ENCODE results near the gene CAPN14. TPM values are rescaled to one million over a fixed set of nuclear protein-coding genes. Genes with fewer than 3 reads are reported as not detected.

The CAPN14 gene
- total RNA-seq, 4 donors from 2014 or later, result 0.13 to 1.3 (median 0.54) TPM

- 52 to 62% methylated on average over 2 of the region's 2 CpGs for WGBS, 2 donors
- DNase-seq (ENCODE audit: low spot score in 2 of 2), result peak in 1 of 2 donors; percentile 10
- intact Hi-C loops (cut with DNase I; ENCODE audit: low total_unique reads), result no loop called here
- no peak for TF ChIP-seq CTCF (IDR thresholded peaks at IDR 0.05)
- TF ChIP-seq POLR2A (IDR thresholded peaks at IDR 0.05), result no peak
- H3K4me3 ChIP-seq (ENCODE audit: low read depth, poor library complexity, severe bottlenecking), result no peak overlapping the region
Measured at GRCh38 chr2:31196622-31197021, 20.7 kb downstream of the CAPN14 start.

- intact Hi-C loops (cut with DNase I; ENCODE audit: low total_unique reads), result no loop called here
- peak in 1 of 2 donors; percentile 52 for DNase-seq (ENCODE audit: low spot score in 2 of 2)
- TF ChIP-seq CTCF (IDR thresholded peaks at IDR 0.05) (no peak), POLR2A (IDR thresholded peaks at IDR 0.05) (no peak)
- 89 to 96% methylated on average over 4 of the region's 4 CpGs for WGBS, 2 donors
- H3K4me3 ChIP-seq (ENCODE audit: low read depth, poor library complexity, severe bottlenecking), result no peak overlapping the region
Measured at GRCh38 chr2:31193806-31194205, 23.5 kb downstream of the CAPN14 start.

- WGBS, 2 donors, result 91 to 92% methylated on average over 12 of the region's 12 CpGs
Measured at GRCh38 chr2:31192851-31193392, 24.4 kb downstream of the CAPN14 start.

DNA sequence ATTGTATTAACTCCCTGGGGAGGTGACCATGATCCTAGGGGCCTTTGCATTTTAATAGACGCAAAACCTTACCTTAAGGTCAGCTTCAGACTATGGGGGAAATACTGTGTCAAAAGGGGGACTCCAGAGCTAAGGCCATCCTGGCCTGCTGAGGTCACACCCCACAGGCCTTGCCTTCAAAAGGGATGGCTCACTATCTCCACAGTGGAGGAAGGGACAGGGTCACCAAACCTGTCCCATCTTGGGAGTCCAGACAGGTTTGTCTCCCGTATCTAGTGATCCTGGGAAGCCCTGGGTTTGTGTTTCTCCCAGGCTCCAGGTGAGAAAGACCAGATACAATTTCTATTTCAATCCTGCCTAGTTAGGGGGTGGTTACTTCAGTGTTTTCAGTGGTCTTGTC is 24.9 kb downstream of the CAPN14 start:
- intact Hi-C loops (cut with DNase I; ENCODE audit: low total_unique reads), result no loop called here
- no peak overlapping the region for H3K4me3 ChIP-seq (ENCODE audit: low read depth, poor library complexity, severe bottlenecking)
- TF ChIP-seq CTCF (IDR thresholded peaks at IDR 0.05), result no peak
- no peak for TF ChIP-seq POLR2A (IDR thresholded peaks at IDR 0.05)
- DNase-seq (ENCODE audit: low spot score in 2 of 2), result no peak
- WGBS, 2 donors, result 95% methylated on average over 2 of the region's 2 CpGs

More at GRCh38 chr2:31192851-31193392, 24.4 kb downstream of the CAPN14 start:
- peak in 1 of 2 donors; percentile 60 for DNase-seq (ENCODE audit: low spot score in 2 of 2)
- TF ChIP-seq CTCF (IDR thresholded peaks at IDR 0.05) (no peak), POLR2A (IDR thresholded peaks at IDR 0.05) (no peak)
- intact Hi-C loops (cut with DNase I; ENCODE audit: low total_unique reads), result no loop called here
- no peak overlapping the region for H3K4me3 ChIP-seq (ENCODE audit: low read depth, poor library complexity, severe bottlenecking)

GRCh38 chr2:31191931-31192330 is 25.4 kb downstream of the CAPN14 start:
- WGBS, 2 donors, result 95 to 98% methylated on average over 11 of the region's 11 CpGs
- no peak overlapping the region for H3K4me3 ChIP-seq (ENCODE audit: low read depth, poor library complexity, severe bottlenecking)
- intact Hi-C loops (cut with DNase I; ENCODE audit: low total_unique reads), result no loop called here
- DNase-seq (ENCODE audit: low spot score in 2 of 2), result peak in 1 of 2 donors; percentile 62
- TF ChIP-seq POLR2A (IDR thresholded peaks at IDR 0.05), result no peak
- TF ChIP-seq CTCF (IDR thresholded peaks at IDR 0.05), result no peak

- TF ChIP-seq CTCF (IDR thresholded peaks at IDR 0.05) (no peak), POLR2A (IDR thresholded peaks at IDR 0.05) (no peak)
- H3K4me3 ChIP-seq (ENCODE audit: low read depth, poor library complexity, severe bottlenecking), result no peak overlapping the region
- 87 to 92% methylated on average over 1 of the region's 1 CpG for WGBS, 2 donors
- no peak for DNase-seq (ENCODE audit: low spot score in 2 of 2)
- intact Hi-C loops (cut with DNase I; ENCODE audit: low total_unique reads), result no loop called here
Measured at GRCh38 chr2:31190188-31190587, 27.1 kb downstream of the CAPN14 start.

Measured in lower leg skin (tissue), 4 donors.